GM21786 (cell line): ENCODE results near the gene HIPK2.

Experiments
- ATAC-seq: cut with Tn5 transposase; IDR thresholded peaks from one replicate; pipeline ENCODE4 v1.9.1; 2021; ENCODE audit not compliant: unreplicated experiment

Gene HIPK2

GRCh38 chr7:139753081-139753692 lies 24.6 kb downstream of the HIPK2 start:
- no peak for ATAC-seq

GRCh38 chr7:139752604-139753003 lies 25.2 kb downstream of the HIPK2 start:
- ATAC-seq: no peak

- ATAC-seq: no peak
Observed at GRCh38 chr7:139752148-139752547, 25.6 kb downstream of the HIPK2 start.

GRCh38 chr7:139750459-139751095 lies 27.2 kb downstream of the HIPK2 start:
- no peak for ATAC-seq

GRCh38 chr7:139749545-139749944 lies 28.3 kb downstream of the HIPK2 start:
- no peak for ATAC-seq

GRCh38 chr7:139748941-139749340 lies 28.9 kb downstream of the HIPK2 start:
- ATAC-seq: no peak

- no peak for ATAC-seq
Observed at GRCh38 chr7:139748373-139748765, 29.4 kb downstream of the HIPK2 start.

GRCh38 chr7:139747662-139748372 lies 30.0 kb downstream of the HIPK2 start:
- no peak for ATAC-seq

GRCh38 chr7:139746652-139747051 lies 31.1 kb downstream of the HIPK2 start:
- ATAC-seq: no peak

GRCh38 chr7:139745678-139746143 lies 32.1 kb downstream of the HIPK2 start:
- no peak for ATAC-seq

GRCh38 chr7:139744768-139745677 lies 32.8 kb downstream of the HIPK2 start:
- no peak for ATAC-seq

- no peak for ATAC-seq
Observed at GRCh38 chr7:139743967-139744767, 33.6 kb downstream of the HIPK2 start.

GRCh38 chr7:139743267-139743966 lies 34.4 kb downstream of the HIPK2 start:
- no peak for ATAC-seq

GRCh38 chr7:139741789-139742344 lies 35.9 kb downstream of the HIPK2 start:
- no peak for ATAC-seq

GRCh38 chr7:139741239-139741638 lies 36.6 kb downstream of the HIPK2 start:
- ATAC-seq: no peak

- ATAC-seq: no peak
Observed at GRCh38 chr7:139739863-139740597, 37.8 kb downstream of the HIPK2 start.

GRCh38 chr7:139738772-139739171 lies 39.0 kb downstream of the HIPK2 start:
- ATAC-seq: no peak

- ATAC-seq: no peak
Observed at GRCh38 chr7:139738101-139738489, 39.7 kb downstream of the HIPK2 start.
